ENCODE results near the gene TCN2.

- TF ChIP-seq POLR2AphosphoS5 (IDR thresholded peaks at IDR 0.05; ENCODE audit: low read depth, low read length) = no peak
- TF ChIP-seq, protein P1, sequence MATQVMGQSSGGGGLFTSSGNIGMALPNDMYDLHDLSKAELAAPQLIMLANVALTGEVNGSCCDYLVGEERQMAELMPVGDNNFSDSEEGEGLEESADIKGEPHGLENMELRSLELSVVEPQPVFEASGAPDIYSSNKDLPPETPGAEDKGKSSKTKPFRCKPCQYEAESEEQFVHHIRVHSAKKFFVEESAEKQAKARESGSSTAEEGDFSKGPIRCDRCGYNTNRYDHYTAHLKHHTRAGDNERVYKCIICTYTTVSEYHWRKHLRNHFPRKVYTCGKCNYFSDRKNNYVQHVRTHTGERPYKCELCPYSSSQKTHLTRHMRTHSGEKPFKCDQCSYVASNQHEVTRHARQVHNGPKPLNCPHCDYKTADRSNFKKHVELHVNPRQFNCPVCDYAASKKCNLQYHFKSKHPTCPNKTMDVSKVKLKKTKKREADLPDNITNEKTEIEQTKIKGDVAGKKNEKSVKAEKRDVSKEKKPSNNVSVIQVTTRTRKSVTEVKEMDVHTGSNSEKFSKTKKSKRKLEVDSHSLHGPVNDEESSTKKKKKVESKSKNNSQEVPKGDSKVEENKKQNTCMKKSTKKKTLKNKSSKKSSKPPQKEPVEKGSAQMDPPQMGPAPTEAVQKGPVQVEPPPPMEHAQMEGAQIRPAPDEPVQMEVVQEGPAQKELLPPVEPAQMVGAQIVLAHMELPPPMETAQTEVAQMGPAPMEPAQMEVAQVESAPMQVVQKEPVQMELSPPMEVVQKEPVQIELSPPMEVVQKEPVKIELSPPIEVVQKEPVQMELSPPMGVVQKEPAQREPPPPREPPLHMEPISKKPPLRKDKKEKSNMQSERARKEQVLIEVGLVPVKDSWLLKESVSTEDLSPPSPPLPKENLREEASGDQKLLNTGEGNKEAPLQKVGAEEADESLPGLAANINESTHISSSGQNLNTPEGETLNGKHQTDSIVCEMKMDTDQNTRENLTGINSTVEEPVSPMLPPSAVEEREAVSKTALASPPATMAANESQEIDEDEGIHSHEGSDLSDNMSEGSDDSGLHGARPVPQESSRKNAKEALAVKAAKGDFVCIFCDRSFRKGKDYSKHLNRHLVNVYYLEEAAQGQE (IDR thresholded peaks at IDR 0.05; ENCODE audit: insufficient read depth in 1 of 2, low read depth in 2 of 2, low read length in 2 of 2) = no peak
- no peak for TF ChIP-seq TAF1 (IDR thresholded peaks at IDR 0.05; ENCODE audit: borderline replicate concordance, insufficient read depth, low read length)
- no peak for TF ChIP-seq SIN3A (IDR thresholded peaks at IDR 0.05; ENCODE audit: borderline replicate concordance, insufficient read depth, low read length)
Observed at GRCh38 chr22:30596886-30597285, 10.1 kb upstream of the TCN2 start.
